Psoas muscle (tissue), 8 donors: Measurements from ENCODE around the gene FGD3. TPM values are rescaled to one million over a fixed set of nuclear protein-coding genes. Genes with fewer than 3 reads are reported as not detected.

Source experiments
- ATAC-seq, 4 donors: fragments of 200-7000 bp; cut with Tn5 transposase; one replicate each; pipeline ENCODE4 v1.9.1; 2020; ENCODE audit warnings: moderate library complexity in 3 of 4, mild to moderate bottlenecking in 2 of 4
- DNase-seq, 2 donors: peaks; one replicate each; pipeline ENCODE4 v3.0.0-alpha.2; 2020
- H3K27ac ChIP-seq: fragments of 200-600 bp; one replicate; pipeline ENCODE4 v1.8.0; 2022
- H3K27me3 ChIP-seq, 3 donors: fragments of 200-600 bp in 1 of 3; one replicate each; pipeline versions ENCODE4 v1.6.1 to v1.8.0; 2013 to 2022; ENCODE audit warnings: low read length in 2 of 3, mild to moderate bottlenecking in 2 of 3, moderate library complexity in 1 of 3; ENCODE audit not compliant: insufficient read depth in 3 of 3
- H3K36me3 ChIP-seq, 2 donors: fragments of 200-600 bp in 1 of 2; one replicate each; pipeline versions ENCODE4 v1.6.1 to v1.8.0; 2013 to 2022; ENCODE audit warnings: low read depth in 1 of 2, mild to moderate bottlenecking in 1 of 2, moderate library complexity in 1 of 2; ENCODE audit not compliant: insufficient read depth in 1 of 2
- H3K4me1 ChIP-seq: fragments of 200-600 bp; one replicate; pipeline ENCODE4 v1.8.0; 2022
- H3K4me3 ChIP-seq: fragments of 200-600 bp; one replicate; pipeline ENCODE4 v1.8.0; 2022; ENCODE audit warnings: mild to moderate bottlenecking
- H3K9me3 ChIP-seq: fragments of 200-600 bp; one replicate; pipeline ENCODE4 v1.8.0; 2022
- CTCF ChIP-seq: fragments of 200-600 bp; IDR thresholded peaks from one replicate; pipeline ENCODE4 v1.8.0; 2022; ENCODE audit warnings: antibody characterized with exemption
- WGBS, 3 donors: extraction: QIAGEN DNeasy Blood & Tissue Kit; methylation state at CpG; one replicate each; pipeline versions ENCODE4 v1.1.6 to v1.1.7; 2013; 5-methylcytosine and 5-hydroxymethylcytosine counted together
- intact Hi-C, 2 donors: fragments of 100-400 bp; cut with DNase I; formaldehyde crosslinking; loops; one replicate each; pipeline versions ENCODE4 v1.11.0 to v1.14.2; 2022
- polyA plus RNA-seq, 3 donors: library from polyadenylated mRNA; stranded (reverse); fragments of 200-250 nt; gene quantifications; one replicate each; pipeline ENCODE4 v1.2.3, GENCODE V29; 2013
- total RNA-seq, 4 donors: library from RNA; stranded (reverse); fragmentation: NEBNext Ultra II Directional in 2 of 4; extraction: Animal tissue kit (Norgen Biotek cat#: 25700) in 2 of 4; gene quantifications; one replicate each; pipeline versions ENCODE4 v1.2.1 to v1.2.4, GENCODE V29; 2021 to 2023
- donor health status: healthy with polysubstance abuse.
- donor health status: DM: no; HTN: no; CAD: no; lungs with moderate emphysema.
- donor health status: Bipolar disorder and iron deficiency.
- donor health status: healthy.
- donor health status: DM: yes; HTN: yes; CAD: no.
- donor health status: DM: no; HTN: no; CAD: no.
- donor health status: DM: no; HTN: no; CAD: no.
- donor health status: DM: yes; HTN: yes; CAD: no.

The FGD3 gene
- total and polyA plus RNA-seq, 7 donors, result 0.45 to 2.5 (median 1.2) TPM

DNA sequence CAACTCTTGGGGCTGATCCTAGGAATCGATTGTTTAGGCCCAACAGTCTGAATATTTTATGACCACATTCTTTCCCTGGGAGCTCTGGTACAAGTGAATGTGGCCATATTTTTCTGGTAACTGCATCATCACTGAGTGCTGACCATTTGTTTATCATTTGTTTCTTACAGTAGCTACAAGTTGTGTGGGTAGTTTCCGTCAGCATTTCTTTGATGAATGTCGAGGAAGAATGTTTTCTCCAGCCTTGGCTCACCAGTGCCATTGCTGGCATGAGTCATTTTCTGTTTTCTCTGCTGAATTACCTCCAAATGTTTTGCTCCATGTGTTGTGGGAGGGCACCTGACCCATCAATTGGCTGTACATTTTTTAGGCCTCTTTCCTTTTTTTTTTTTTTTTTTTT is 134.6 kb downstream of the FGD3 start:
- TF ChIP-seq CTCF, result no peak
- DNase-seq, result no peak
- Histone ChIP-seq H3K27me3 (no peaks in the 10 kb centered on the region), H3K9me3 (no peaks in the 10 kb centered on the region), H3K4me1 (no peaks in the 10 kb centered on the region), H3K4me3 (no peak overlapping the region), H3K27ac (no peak overlapping the region), H3K36me3 (no peaks in the 10 kb centered on the region)
- 80 to 82% (median 82%) methylated on average over 3 of the region's 3 CpGs for WGBS, 3 donors
- intact Hi-C loops, result no loop called here
- no peak for ATAC-seq

- ATAC-seq, result no peak
- Histone ChIP-seq H3K27ac (no peak overlapping the region), H3K9me3 (no peaks in the 10 kb centered on the region), H3K4me3 (no peak overlapping the region), H3K36me3 (no peaks in the 10 kb centered on the region), H3K4me1 (no peaks in the 10 kb centered on the region), H3K27me3 (no peaks in the 10 kb centered on the region)
- 65 to 69% (median 68%) methylated on average over 17 to 18 of the region's 18 CpGs for WGBS, 3 donors
- intact Hi-C loops, result no loop called here
- TF ChIP-seq CTCF, result no peak
- no peak for DNase-seq
Measured at GRCh38 chr9:93082841-93083411, 135.6 kb downstream of the FGD3 start.

GRCh38 chr9:93083592-93084470 is 136.5 kb downstream of the FGD3 start:
- ATAC-seq (peak in 1 of 4 donors; percentile 26), DNase-seq (no peak)
- intact Hi-C loops, result no loop called here
- H3K4me1 ChIP-seq, result no peaks in the 10 kb centered on the region
- no peak overlapping the region for H3K27ac ChIP-seq
- no peaks in the 10 kb centered on the region for H3K27me3 ChIP-seq
- no peak for TF ChIP-seq CTCF
- 84 to 89% (median 87%) methylated on average over 7 to 8 of the region's 8 CpGs for WGBS, 3 donors
- H3K9me3 ChIP-seq, result no peaks in the 10 kb centered on the region
- no peaks in the 10 kb centered on the region for H3K36me3 ChIP-seq
- H3K4me3 ChIP-seq, result no peak overlapping the region

- intact Hi-C loops, result no loop called here
- WGBS, 3 donors, result 94 to 98% (median 97%) methylated on average over 6 of the region's 6 CpGs
- no peaks in the 10 kb centered on the region for H3K9me3 ChIP-seq
- no peaks in the 10 kb centered on the region for H3K36me3 ChIP-seq
- peak in 1 of 4 donors; percentile 23 for ATAC-seq
- no peaks in the 10 kb centered on the region for H3K27me3 ChIP-seq
- no peak overlapping the region for H3K27ac ChIP-seq
- no peaks in the 10 kb centered on the region for H3K4me1 ChIP-seq
- DNase-seq, result no peak
- TF ChIP-seq CTCF, result no peak
- no peak overlapping the region for H3K4me3 ChIP-seq
Measured at GRCh38 chr9:93084471-93084881, 137.2 kb downstream of the FGD3 start.
